ENCODE results near the gene KDM7A.

- TF ChIP-seq CTCF (IDR thresholded peaks at IDR 0.05): no peak
- TF ChIP-seq POLR2A (IDR thresholded peaks at IDR 0.05): no peak
- no peak for TF ChIP-seq EP300 (IDR thresholded peaks at IDR 0.05)
Observed at GRCh38 chr7:140213684-140214074, 36.9 kb upstream of the KDM7A start.

All from ovary (tissue), 3 donors.